GM12892 (cell line): ENCODE results near the gene CHKB.

Experiments used
- POLR2A ChIP-seq: IDR thresholded peaks from 2 replicates; pipeline ENCODE4 v1.6.1; 2011; ENCODE audit warnings: low read depth, low read length, control low read depth
- POLR2AphosphoS5 ChIP-seq: IDR thresholded peaks from 2 replicates; pipeline ENCODE4 v1.6.1; 2011; ENCODE audit warnings: low read depth, low read length, control low read depth
- TAF1 ChIP-seq: IDR thresholded peaks from 2 replicates; pipeline ENCODE4 v1.6.1; 2011; ENCODE audit warnings: low read depth, mild to moderate bottlenecking, control low read depth, low read length, borderline replicate concordance

- TF ChIP-seq POLR2AphosphoS5 (no peak), POLR2A (no peak), TAF1 (no peak)
These were observed 25.0 kb upstream of the CHKB start for GRCh38 chr22:50607659-50608020.
